GM18909 (cell line): ENCODE results near the gene LCP2.

Source experiments
- ATAC-seq: cut with Tn5 transposase; IDR thresholded peaks from one replicate; pipeline ENCODE4 v1.9.1; 2021; ENCODE audit warnings: mild to moderate bottlenecking; ENCODE audit not compliant: unreplicated experiment, poor library complexity

Gene LCP2

DNA sequence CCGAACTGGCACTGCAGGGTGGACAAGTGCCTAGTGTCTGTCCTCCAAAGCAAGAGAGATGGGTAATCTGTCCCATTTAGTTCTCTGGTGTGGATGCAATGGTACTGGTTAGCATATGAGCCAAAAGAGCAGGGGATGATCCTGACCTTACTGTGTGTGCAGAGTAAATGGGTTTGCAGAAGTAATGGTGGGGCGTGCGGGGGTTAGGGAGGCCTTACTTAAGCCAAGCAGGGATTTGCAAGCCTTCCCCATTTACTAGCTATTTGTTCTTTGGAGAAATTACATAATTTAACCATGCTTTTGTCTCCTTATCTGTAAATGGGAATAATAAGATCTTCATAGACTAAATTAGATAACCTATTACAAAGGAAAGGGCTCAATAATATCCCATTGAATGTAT lies 19.9 kb upstream of the LCP2 start:
- ATAC-seq: no peak

DNA sequence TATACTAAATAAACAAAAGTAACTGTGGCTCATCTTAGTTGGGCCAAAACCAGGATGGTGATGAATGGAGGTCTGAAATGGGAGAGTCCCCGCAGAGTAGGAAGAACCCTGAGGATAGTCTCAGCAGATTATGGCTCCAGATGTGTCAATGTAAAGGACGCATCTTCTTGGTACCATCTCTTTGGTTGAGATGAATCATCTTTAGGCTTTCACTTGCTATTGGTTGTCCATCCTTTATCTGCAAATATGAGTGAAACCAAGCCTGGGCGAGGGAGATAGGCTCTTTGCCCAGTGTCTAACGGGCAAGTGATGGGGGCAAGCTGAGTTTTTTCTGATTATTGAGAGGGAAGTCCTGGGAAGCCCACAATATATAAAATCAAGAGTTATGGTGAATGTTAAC lies 19.4 kb upstream of the LCP2 start:
- ATAC-seq: no peak

DNA sequence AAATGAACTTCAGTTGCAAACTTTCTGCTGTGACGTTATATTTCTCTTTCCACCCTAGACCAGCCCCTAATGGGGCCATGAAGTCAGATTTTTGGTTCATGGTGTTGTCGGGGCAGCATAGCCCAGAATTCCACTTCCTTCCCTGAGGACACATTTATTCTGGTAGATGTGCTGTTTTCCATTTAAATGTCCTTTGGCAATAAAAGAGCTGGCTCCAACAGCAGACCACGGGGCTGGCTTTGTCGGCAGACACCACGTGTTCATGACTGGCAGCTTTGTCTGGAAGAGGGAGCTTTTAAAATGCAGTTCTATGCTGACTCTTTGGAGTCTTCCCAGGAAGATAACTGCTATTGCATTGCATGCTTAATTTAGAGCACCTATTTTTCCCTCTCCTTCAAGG lies 17.6 kb upstream of the LCP2 start:
- no peak for ATAC-seq

DNA sequence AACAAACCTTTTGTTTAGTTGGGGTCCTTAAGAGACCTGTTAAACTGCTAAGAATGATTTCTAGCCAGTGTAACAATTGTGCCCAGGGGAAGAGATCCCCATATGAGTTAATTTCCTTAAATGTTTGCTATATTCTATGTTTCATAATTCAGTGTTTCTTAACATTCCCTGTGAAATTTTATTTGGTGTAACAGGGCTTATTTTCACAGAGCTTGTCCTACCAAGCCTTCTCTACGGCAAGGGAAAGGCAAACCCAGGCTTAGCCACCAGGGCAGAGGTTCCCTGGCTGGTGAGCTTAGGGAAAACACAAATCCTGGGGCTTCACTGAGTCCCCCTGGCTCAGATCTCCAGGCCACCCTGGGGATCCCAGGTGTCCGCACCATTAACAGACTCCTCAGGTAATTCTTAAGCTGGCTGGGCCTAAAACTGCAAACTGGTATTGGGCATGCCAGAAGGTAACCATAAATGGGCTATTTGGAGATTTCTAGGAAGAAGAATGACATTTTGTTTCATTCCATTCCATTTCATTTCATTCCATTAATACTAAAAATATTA lies 17.0 kb upstream of the LCP2 start:
- no peak for ATAC-seq

DNA sequence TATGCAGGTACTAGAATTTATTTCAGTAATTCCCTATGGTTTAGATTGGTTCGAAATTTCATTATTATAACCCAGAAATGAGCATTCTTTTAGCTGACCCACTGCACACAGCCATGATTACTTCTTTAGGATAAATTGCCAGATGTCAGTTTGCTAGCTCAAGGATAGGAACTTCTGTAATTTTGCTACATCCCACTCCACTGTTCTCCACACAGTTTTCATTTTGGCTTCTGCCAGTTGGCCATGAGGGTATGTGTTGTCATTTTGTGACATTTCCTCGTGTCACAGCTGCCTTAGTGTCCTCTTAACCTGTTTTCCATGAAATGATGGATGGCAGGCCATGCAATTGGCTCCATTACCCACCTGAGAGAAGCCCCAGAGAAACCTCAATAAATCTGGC lies 16.2 kb upstream of the LCP2 start:
- no peak for ATAC-seq

DNA sequence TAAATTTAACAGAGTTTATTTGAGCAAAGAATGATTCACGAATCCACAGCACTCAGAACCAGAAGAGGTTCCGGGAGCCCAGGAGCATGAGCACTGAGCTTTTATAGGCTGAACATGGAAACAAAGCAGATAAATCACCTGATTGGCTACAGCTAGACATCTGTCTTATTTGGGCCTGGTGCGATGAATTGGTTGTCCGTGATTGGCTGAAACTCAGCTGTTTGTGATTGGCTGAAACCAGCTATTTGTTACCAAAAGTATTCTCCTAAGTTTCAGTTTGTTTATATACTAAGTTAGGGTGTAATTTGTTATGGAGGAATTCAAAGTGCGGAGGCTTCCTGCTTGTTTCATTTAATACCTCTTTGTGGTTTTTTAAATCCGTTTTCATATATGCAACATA lies 15.8 kb upstream of the LCP2 start:
- ATAC-seq: no peak

GRCh38 chr5:170312666-170313065 lies 15.1 kb upstream of the LCP2 start:
- ATAC-seq: peak; percentile 73

DNA sequence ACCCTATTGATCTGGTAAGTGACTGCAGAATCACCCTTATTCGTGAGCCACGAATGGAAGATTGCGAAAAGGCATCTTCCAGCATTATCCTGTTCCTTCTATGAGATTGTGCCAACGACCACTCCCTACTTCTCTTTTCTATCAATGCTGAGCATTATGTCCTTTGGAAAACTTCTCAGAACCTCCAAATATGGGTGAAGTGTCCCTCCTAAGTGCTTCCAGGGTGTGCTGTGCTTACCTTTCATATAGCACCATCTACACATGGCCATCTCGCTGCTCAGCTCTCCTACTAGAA lies 14.7 kb upstream of the LCP2 start:
- no peak for ATAC-seq

DNA sequence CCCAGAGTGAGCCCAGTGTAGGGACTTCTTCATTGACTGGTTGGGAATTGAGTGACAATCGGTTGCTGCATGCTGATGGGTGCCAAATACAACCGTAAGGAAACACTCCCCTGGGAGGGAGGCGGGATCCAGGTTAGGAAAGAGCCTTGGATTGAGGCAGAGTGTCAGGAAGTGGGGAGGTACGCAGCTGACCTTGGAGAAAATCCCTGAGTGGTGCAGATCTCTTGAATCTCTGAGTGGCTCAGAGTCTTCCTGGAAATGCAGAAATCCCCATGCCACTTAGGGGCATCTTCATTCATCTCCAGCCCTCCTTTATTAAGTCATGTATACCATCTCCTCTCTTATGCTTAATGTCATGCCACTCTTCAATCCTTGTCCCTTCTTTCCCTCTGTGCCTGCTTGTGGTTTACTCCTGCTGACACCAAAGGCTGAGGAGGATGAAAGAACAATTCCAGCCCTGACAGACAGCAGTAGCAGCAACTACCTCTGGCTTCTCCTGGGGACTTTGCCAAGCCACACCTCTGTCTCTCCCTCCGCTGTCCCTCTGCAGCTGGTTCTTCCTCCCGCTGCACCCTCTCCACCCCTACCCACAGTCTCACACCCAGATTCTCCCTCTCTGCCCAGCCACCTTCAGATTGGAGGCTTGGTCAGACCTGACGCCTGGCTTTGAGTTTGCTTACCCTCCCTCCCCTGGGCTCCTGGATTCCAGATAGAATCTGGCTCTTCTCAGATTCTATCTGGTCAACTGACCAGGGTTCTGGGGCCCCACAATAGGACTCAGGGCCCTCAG lies 14.1 kb upstream of the LCP2 start:
- no peak for ATAC-seq

DNA sequence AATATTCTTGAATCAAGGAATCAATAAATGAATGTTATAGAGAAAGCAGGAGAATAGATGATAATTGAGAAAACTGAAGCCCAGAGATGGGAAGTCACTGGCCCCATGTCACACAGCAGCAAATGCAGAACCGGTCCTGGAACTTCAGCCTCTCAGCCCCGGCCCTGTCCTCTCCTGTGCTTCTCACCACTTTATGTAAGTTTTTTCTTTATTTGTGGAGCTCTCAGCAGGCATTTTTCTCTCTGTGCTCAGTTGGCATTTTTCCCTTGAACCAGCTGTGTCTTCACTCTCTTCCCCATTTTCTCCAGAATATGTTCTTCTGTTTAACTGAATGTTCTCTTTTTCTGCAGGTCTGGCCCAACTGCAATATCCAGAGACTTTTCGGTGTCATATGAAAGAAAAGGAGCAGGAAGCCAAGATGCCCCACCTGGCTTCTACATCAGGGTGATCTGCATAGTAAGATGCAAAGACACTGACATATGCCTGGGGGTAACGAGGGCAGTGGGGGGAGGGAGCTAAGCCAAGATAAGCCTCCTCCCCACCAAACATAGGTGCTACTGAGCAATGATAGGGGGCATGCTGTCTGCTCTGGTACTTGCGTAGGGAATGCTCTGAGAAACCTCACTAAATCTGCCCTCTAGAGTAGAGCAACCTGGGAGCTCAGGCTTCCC lies 12.8 kb upstream of the LCP2 start:
- ATAC-seq: no peak

- no peak for ATAC-seq
Measured at GRCh38 chr5:170308686-170309085, 11.1 kb upstream of the LCP2 start.

- no peak for ATAC-seq
Measured at GRCh38 chr5:170307575-170308465, 10.2 kb upstream of the LCP2 start.

DNA sequence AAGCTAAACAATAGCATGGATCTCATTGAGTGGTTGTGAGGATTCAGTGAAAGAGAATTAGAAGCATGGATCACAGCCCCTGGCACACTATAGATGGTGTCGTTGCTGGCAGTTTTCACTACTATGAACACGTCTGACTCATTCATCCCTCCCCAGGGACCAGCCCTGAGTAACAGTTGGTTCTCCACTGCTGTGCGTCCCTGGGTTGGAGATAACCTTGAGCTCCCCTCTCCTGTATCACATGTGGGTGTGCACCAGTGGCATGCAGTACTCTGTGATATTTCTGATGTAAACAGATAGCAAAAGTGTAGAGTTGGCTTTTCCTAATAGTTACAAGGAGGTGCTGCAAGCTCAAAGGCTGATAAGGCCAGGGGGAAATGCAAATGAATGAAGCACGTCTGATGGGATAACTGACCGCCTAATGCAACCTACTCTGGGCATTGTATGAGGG lies 8.8 kb upstream of the LCP2 start:
- peak; percentile 73 for ATAC-seq

- ATAC-seq: no peak
Measured at GRCh38 chr5:170305646-170306025, 8.1 kb upstream of the LCP2 start.

DNA sequence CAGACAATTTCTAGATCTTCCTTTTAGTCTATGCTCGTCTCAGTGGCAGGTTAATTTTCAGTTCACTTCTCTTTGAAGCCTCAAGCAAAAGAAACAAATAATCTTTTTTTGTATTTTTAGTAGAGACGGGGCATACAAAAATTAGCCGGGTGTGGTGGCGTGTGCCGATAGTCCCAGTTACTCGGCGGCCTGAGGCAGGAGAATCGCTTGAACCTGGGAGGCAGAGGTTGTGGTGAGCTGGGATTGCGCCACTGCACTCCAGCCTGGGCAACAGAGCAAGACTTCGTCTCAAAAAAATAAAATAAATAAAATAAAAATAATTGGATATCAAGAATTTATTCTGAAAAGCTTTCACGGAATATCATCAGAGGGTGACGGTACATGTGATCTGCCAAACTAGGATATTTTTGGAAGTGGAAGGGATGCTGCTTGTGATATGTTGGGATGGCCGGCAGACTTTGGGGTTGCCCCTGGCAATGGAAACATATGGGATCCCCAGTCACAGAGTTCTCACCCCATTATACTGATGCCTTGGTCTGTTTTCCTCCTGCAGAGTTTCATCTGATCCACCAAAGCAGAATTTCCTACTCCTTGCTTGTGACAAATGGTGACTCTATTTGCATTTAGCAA lies 7.6 kb upstream of the LCP2 start:
- no peak for ATAC-seq

GRCh38 chr5:170303549-170303948 lies 6.0 kb upstream of the LCP2 start:
- ATAC-seq: no peak

DNA sequence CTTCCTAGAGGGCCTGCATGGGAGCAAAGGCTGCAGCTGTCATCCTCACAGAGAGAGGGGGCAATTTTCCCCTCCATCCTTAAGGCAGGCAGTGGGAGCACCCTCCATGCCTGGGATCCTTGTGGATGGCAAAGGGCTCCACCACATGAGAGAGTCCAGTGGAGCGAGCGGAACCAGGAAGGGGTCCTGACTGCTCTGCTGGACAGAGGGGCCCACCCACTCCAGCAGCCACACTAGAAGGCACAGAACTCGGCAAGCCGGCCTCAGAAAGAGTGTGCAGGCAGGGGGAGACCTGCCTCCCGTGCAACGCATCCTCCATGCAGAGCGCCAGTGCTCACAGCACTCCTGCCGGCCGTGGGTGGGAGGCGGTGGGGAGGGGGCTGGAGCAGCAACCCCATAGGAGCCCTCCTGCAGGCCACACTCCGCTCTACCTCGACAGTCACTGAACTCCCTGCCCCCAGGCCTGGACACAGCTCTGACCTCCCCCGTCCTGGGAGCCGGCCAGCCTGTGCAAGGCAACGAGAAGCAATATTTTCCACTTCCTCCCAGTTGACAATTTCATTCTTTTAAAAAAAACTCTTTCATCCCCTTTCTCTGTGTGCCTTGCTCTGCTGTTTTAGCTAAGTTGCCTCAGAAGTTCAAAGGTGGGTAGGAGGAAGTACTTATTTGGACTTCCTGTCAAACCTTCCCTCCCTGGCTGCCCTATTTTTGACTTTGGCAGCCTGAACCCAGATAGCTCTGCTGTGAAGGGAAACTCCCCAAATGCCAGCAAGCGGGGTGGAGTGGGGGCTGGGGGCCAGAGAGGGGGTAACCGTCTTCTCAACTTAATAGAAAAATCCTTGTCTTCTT lies 5.3 kb upstream of the LCP2 start:
- ATAC-seq: peak; percentile 84

DNA sequence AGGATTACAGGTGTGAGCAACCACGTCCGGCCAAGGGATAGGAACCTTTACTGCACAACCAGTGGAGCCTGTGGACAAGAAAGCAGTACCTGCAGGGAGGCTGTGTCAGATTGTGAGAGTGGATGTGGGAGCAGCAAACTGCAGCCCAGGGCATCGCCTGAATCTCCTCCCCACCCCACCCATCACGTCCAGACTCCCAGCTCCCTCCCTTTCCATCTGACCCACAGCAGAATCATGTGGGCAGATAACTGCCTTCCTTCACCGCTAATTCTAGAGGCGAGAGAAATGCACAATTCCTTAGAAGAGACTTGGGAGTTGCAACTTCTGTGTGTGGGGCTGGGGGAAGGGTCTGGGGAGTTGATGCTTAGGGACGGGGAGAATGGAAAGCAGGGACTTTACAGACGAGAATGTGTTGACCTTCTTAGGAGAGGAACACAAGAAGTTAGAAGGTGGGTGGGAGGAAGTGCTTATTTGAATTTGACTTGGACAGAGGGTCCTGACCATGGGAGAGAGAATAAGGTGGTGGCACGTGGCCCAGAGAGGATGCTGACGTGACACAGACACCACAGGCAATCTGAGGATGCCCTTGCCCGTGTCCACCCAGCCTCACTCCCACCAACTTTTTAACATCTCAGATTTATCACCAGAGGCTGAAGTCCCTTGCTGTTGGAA lies 4.5 kb upstream of the LCP2 start:
- ATAC-seq: no peak

GRCh38 chr5:170301149-170301548 lies 3.6 kb upstream of the LCP2 start:
- ATAC-seq: no peak
